Smooth muscle cell (in vitro differentiated cells): ENCODE measurements around the gene NPFF. TPM values are rescaled to one million over a fixed set of nuclear protein-coding genes. Genes with fewer than 3 reads are reported as not detected.

Experiments used
- DNase-seq: peaks from one replicate; lab custom pipeline; 2025; ENCODE audit not compliant: unreplicated experiment; lab: John Stamatoyannopoulos, UW
- H2AFZ ChIP-seq: fragments of 200-600 bp; sonication (generic); 2 replicates; pipeline ENCODE4 v1.6.0; 2016; ENCODE audit warnings: antibody characterized with exemption, low read depth, mild to moderate bottlenecking
- H3F3A ChIP-seq: fragments of 200-600 bp; sonication (generic); 2 replicates; pipeline ENCODE4 v1.6.0; 2017; ENCODE audit warnings: antibody characterized with exemption, low read depth
- H3K27ac ChIP-seq: fragments of 200-600 bp; sonication (generic); 2 replicates; pipeline ENCODE4 v1.5.1; 2016; ENCODE audit warnings: low read depth, mild to moderate bottlenecking
- H3K27me3 ChIP-seq: fragments of 200-600 bp; sonication (generic); 2 replicates; pipeline ENCODE4 v1.6.1; 2016; ENCODE audit warnings: low read depth, mild to moderate bottlenecking
- H3K36me3 ChIP-seq: fragments of 200-600 bp; sonication (generic); 2 replicates; pipeline ENCODE4 v1.5.1; 2016; ENCODE audit warnings: low read depth
- H3K4me1 ChIP-seq: fragments of 200-600 bp; sonication (generic); 2 replicates; pipeline ENCODE4 v1.5.1; 2016; ENCODE audit warnings: low read depth
- H3K4me2 ChIP-seq: fragments of 200-600 bp; sonication (generic); 2 replicates; pipeline ENCODE4 v1.6.0; 2016; ENCODE audit warnings: mild to moderate bottlenecking
- H3K4me3 ChIP-seq: fragments of 200-600 bp; sonication (generic); 2 replicates; pipeline ENCODE4 v1.5.1; 2016; ENCODE audit warnings: mild to moderate bottlenecking
- H3K79me2 ChIP-seq: fragments of 200-600 bp; sonication (generic); 2 replicates; pipeline ENCODE4 v1.6.0; 2016; ENCODE audit warnings: low read depth, mild to moderate bottlenecking
- H3K9ac ChIP-seq: fragments of 200-600 bp; sonication (generic); 2 replicates; pipeline ENCODE4 v1.6.0; 2016; ENCODE audit warnings: low read depth
- H3K9me3 ChIP-seq: fragments of 200-600 bp; sonication (generic); replicated peaks from 2 replicates; pipeline ENCODE4 v1.5.1; 2016; ENCODE audit warnings: low read depth
- H4K20me1 ChIP-seq: fragments of 200-600 bp; sonication (generic); 2 replicates; pipeline ENCODE4 v1.6.0; 2016; ENCODE audit warnings: low read depth
- WGBS: methylation state at CpG from one replicate; pipeline ENCODE4 v1.1.7; 2016; ENCODE audit warnings: low lambda C conversion rate; 5-methylcytosine and 5-hydroxymethylcytosine counted together
- polyA plus RNA-seq: library from polyadenylated mRNA; unstranded; fragments of >200 nt; fragmentation: Nextera tagmentation; extraction: Ambion mirVana; gene quantifications from 2 replicates; pipeline ENCODE4 v1.2.1, GENCODE V29; 2016
- total RNA-seq: library from RNA; depleted of rRNA; stranded (reverse); fragments of >200 nt; gene quantifications from 2 replicates; pipeline ENCODE4 v1.2.3, GENCODE V29; 2014
- TF ChIP-seq, protein P1 (sequence below): fragments of 200-600 bp; sonication (generic); IDR thresholded peaks from 2 replicates; pipeline ENCODE4 v1.5.1; 2017; ENCODE audit warnings: borderline replicate concordance, mild to moderate bottlenecking, antibody characterized with exemption; ENCODE audit not compliant: insufficient read depth, poor library complexity, severe bottlenecking

The NPFF gene, protein sequence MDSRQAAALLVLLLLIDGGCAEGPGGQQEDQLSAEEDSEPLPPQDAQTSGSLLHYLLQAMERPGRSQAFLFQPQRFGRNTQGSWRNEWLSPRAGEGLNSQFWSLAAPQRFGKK
- total RNA-seq (not detected in 2 replicates), polyA plus RNA-seq (0.38 and 2.6 TPM in 2 replicates)

DNA sequence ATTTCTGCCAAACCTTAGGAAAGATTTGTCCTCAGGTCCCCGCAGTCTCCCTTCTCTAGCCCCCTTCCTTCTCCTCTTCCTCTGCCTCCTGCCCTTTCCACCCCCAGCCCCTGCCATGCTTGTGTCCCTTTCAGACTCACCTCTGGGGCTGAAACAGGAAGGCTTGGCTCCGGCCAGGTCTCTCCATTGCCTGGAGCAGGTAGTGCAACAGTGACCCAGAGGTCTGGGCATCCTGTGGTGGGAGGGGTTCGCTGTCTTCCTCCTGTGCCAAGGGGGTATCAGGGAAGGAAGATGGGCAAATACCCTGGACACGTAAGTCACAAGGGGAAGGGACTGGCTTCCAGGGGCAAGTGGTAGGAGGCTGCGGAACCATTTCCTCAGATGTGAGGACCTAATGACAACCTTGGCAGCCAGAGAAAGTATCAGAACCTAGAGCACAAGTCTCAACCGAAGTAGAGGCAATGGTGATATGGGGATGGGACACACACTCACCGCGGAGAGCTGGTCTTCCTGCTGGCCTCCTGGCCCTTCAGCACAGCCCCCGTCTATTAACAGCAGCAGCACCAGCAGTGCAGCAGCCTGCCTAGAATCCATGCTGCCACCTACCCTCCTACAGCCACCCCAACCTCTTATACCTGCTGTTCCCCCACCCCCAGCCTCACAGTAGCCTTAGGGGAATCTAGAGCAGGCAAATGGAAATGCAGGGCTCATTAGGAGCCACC lies at the start of gene NPFF:
NPFF (minus strand) TSS at position 604 of the 722 bp plus-strand sequence; CDS start at position 594, 10 bp downstream.
- Histone ChIP-seq H3K4me3 (no peak within 1 kb of the TSS), H3K4me1 (peaks cover 3% of the 10 kb centered on the region), H3K9ac (no peak within 1 kb of the TSS), H3K36me3 (no peaks in the 10 kb centered on the region), H3K4me2 (no peak within 1 kb of the TSS), H2AFZ (no peak within 1 kb of the TSS), H3K27me3 (no peaks in the 10 kb centered on the region), H3K79me2 (peaks cover 2% of the 10 kb centered on the region), H3K27ac (no peak within 1 kb of the TSS), H3F3A (peaks cover 10% of the 10 kb centered on the region), H4K20me1 (no peaks in the 10 kb centered on the region), H3K9me3 (no peaks in the 10 kb centered on the region)
- no peak for DNase-seq
- 97% methylated on average over 9 of the region's 9 CpGs for WGBS
- TF ChIP-seq, protein P1, sequence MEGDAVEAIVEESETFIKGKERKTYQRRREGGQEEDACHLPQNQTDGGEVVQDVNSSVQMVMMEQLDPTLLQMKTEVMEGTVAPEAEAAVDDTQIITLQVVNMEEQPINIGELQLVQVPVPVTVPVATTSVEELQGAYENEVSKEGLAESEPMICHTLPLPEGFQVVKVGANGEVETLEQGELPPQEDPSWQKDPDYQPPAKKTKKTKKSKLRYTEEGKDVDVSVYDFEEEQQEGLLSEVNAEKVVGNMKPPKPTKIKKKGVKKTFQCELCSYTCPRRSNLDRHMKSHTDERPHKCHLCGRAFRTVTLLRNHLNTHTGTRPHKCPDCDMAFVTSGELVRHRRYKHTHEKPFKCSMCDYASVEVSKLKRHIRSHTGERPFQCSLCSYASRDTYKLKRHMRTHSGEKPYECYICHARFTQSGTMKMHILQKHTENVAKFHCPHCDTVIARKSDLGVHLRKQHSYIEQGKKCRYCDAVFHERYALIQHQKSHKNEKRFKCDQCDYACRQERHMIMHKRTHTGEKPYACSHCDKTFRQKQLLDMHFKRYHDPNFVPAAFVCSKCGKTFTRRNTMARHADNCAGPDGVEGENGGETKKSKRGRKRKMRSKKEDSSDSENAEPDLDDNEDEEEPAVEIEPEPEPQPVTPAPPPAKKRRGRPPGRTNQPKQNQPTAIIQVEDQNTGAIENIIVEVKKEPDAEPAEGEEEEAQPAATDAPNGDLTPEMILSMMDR, result no peak

- TF ChIP-seq, protein P1, result no peak
Observed at GRCh38 chr12:53552361-53553327, 45.4 kb upstream of the NPFF start.

DNA sequence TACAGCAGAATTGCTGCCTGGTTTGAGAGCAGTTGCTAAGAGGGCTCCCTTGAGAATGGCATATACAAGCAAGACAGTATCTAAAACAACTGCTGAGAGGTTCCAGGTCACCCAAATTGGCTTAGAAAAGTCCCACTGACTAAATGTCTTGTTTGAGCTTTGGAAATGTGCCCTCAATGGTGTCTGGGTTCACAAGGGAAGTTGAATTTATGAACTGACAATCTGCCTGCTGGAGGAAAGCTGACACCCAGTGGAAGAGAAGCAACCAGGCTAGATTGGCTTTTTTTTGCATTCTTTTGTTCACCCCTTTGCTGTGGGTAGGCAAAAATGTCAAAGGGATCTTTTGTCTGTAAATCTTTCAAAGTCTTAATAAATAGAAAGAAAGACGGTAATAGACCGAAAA lies 44.6 kb upstream of the NPFF start:
- Histone ChIP-seq H2AFZ (no peak overlapping the region), H3K27ac (no peak overlapping the region), H3K27me3 (no peaks in the 10 kb centered on the region), H3K4me3 (no peak overlapping the region), H3K9me3 (no peaks in the 10 kb centered on the region), H3F3A (no peaks in the 10 kb centered on the region), H4K20me1 (no peaks in the 10 kb centered on the region), H3K79me2 (no peaks in the 10 kb centered on the region), H3K9ac (no peak overlapping the region), H3K4me2 (no peak overlapping the region), H3K4me1 (peaks cover 5% of the 10 kb centered on the region), H3K36me3 (no peaks in the 10 kb centered on the region)
- DNase-seq, result no peak
- TF ChIP-seq, protein P1, result no peak
- WGBS, result 81% methylated on average over 2 of the region's 2 CpGs

More at GRCh38 chr12:53552361-53553327, 45.4 kb upstream of the NPFF start:
- no peaks in the 10 kb centered on the region for H3K36me3 ChIP-seq
- no peak overlapping the region for H3K4me2 ChIP-seq
- H3K4me1 ChIP-seq, result peaks cover 5% of the 10 kb centered on the region
- H3K4me3 ChIP-seq, result no peak overlapping the region
- no peak overlapping the region for H3K27ac ChIP-seq
- no peaks in the 10 kb centered on the region for H3K9me3 ChIP-seq
- no peak overlapping the region for H2AFZ ChIP-seq
- no peaks in the 10 kb centered on the region for H3F3A ChIP-seq
- H3K27me3 ChIP-seq, result no peaks in the 10 kb centered on the region
- DNase-seq, result no peak
- H3K9ac ChIP-seq, result no peak overlapping the region
- no peaks in the 10 kb centered on the region for H4K20me1 ChIP-seq
- WGBS, result 93% methylated on average over 14 of the region's 14 CpGs
- H3K79me2 ChIP-seq, result no peaks in the 10 kb centered on the region
